Fibroblast of lung (primary cell): ENCODE measurements around the gene MAP3K15.

ENCODE experiments used
- EZH2 ChIP-seq: IDR thresholded peaks from 2 replicates; pipeline ENCODE4 v1.5.1; 2012; ENCODE audit warnings: low read length, control low read depth, mild to moderate bottlenecking; ENCODE audit errors: missing control alignments
- TF ChIP-seq, protein P1 (sequence below), 2 donors: IDR thresholded peaks in 1 of 2; conservative IDR thresholded peaks in 1 of 2; 1 replicate in 1 of 2; 2 replicates in 1 of 2; pipeline ENCODE4 v1.5.1; 2011 to 2012; ENCODE audit warnings: low read length in 2 of 2, control low read depth in 1 of 2, inconsistent platforms in 1 of 2, low read depth in 1 of 2, mild to moderate bottlenecking in 1 of 2

DNA sequence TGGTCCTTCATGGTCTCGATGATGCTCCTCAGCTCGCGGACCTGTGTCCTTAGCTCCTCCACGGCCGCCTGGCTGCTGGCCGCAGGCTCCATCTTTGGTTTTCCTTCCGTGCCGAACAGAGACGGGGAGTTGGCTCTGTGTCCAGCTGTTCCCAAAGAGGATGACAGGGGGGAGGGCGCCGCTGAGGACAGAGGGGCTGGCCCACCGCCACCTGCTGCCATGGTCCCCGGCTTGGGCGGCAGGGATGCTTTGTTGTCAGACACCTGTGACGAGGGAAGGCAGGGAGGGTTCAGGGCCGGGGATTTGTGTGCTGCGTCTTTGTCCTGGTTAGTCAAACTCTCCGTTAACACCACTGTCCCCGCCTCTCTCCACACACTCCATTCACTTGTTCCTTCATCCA, 26.6 kb upstream of the MAP3K15 start:
- TF ChIP-seq, protein P1, sequence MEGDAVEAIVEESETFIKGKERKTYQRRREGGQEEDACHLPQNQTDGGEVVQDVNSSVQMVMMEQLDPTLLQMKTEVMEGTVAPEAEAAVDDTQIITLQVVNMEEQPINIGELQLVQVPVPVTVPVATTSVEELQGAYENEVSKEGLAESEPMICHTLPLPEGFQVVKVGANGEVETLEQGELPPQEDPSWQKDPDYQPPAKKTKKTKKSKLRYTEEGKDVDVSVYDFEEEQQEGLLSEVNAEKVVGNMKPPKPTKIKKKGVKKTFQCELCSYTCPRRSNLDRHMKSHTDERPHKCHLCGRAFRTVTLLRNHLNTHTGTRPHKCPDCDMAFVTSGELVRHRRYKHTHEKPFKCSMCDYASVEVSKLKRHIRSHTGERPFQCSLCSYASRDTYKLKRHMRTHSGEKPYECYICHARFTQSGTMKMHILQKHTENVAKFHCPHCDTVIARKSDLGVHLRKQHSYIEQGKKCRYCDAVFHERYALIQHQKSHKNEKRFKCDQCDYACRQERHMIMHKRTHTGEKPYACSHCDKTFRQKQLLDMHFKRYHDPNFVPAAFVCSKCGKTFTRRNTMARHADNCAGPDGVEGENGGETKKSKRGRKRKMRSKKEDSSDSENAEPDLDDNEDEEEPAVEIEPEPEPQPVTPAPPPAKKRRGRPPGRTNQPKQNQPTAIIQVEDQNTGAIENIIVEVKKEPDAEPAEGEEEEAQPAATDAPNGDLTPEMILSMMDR (conservative IDR thresholded peaks at IDR 0.05 in 1 of 2, IDR thresholded peaks at IDR 0.05 in 1 of 2; ENCODE audit: low read depth in 1 of 2, low read length in 2 of 2): no peak
- TF ChIP-seq EZH2: no peak
